HEK293 (cell line): ENCODE measurements around the gene UBE3C.

ENCODE experiments used
- CTCF ChIA-PET: fragments of 350-600 bp; formaldehyde crosslinking; extraction: SDS; loops from one replicate; lab custom pipeline; 2021; ENCODE audit warnings: antibody characterized with exemption; lab: Yijun Ruan, JAX
- POLR2A ChIA-PET: fragments of 300-600 bp; formaldehyde crosslinking; extraction: SDS; loops from one replicate; lab custom pipeline; 2020; ENCODE audit warnings: antibody characterized with exemption, inconsistent platforms; lab: Yijun Ruan, JAX
- H3K27ac ChIP-seq: fragments of 200-500 bp; sonication (Bioruptor generic); 2 replicates; pipeline ENCODE4 v1.5.1; 2014; ENCODE audit warnings: low read depth, low read length, control low read depth, inconsistent platforms; ENCODE audit errors: extremely low read depth
- H3K36me3 ChIP-seq, 2 experiments: fragments of 200-500 bp in 1 of 2; sonication (Bioruptor generic) in 1 of 2; 1 replicate in 1 of 2; 2 replicates in 1 of 2; pipeline ENCODE4 v1.5.1; 2014 to 2017; ENCODE audit warnings: inconsistent platforms in 2 of 2, low read length in 2 of 2; ENCODE audit not compliant: control insufficient read depth in 2 of 2, insufficient read depth in 1 of 2
- H3K4me1 ChIP-seq: fragments of 200-500 bp; sonication (Bioruptor generic); 2 replicates; pipeline ENCODE4 v1.5.1; 2014; ENCODE audit warnings: mild to moderate bottlenecking, low read length, inconsistent platforms; ENCODE audit not compliant: control insufficient read depth, insufficient read depth
- H3K4me3 ChIP-seq: 2 replicates; pipeline ENCODE4 v1.5.1; 2011; ENCODE audit warnings: low read depth, mild to moderate bottlenecking, control low read depth, low read length, moderate library complexity
- H3K9me3 ChIP-seq: fragments of 200-500 bp; sonication (Bioruptor generic); 2 replicates; pipeline ENCODE4 v1.5.1; 2014; ENCODE audit warnings: low read depth, low read length, inconsistent platforms; ENCODE audit not compliant: control insufficient read depth, insufficient read depth
- GLIS2 ChIP-seq: fragments of 450-650 bp; formaldehyde crosslinking; IDR thresholded peaks from 2 replicates; pipeline ENCODE4 v1.5.1; 2016; ENCODE audit warnings: missing biosample characterization, missing genetic modification characterization
- REST ChIP-seq: fragments of 450-650 bp; formaldehyde crosslinking; IDR thresholded peaks from 2 replicates; pipeline ENCODE4 v1.5.1; 2016; ENCODE audit warnings: missing biosample characterization, missing genetic modification characterization
- ZBTB11 ChIP-seq: fragments of 450-650 bp; formaldehyde crosslinking; conservative IDR thresholded peaks from 2 replicates; pipeline ENCODE4 v1.5.1; 2016; ENCODE audit warnings: low read depth, missing biosample characterization, missing genetic modification characterization
- ZBTB48 ChIP-seq: fragments of 450-650 bp; formaldehyde crosslinking; IDR thresholded peaks from 2 replicates; pipeline ENCODE4 v1.5.1; 2016; ENCODE audit warnings: missing biosample characterization, missing genetic modification characterization
- ZNF148 ChIP-seq: fragments of 450-650 bp; formaldehyde crosslinking; IDR thresholded peaks from 2 replicates; pipeline ENCODE4 v1.5.0; 2017; ENCODE audit warnings: missing biosample characterization, missing genetic modification characterization, borderline replicate concordance
- ZNF16 ChIP-seq: fragments of 450-650 bp; formaldehyde crosslinking; IDR thresholded peaks from 2 replicates; pipeline ENCODE4 v1.5.1; 2016; ENCODE audit warnings: low read depth, missing biosample characterization, missing genetic modification characterization
- ZNF274 ChIP-seq, 2 experiments: fragments of 200-500 bp in 1 of 2; fragments of 450-650 bp in 1 of 2; sonication (Bioruptor generic) in 1 of 2; formaldehyde crosslinking in 1 of 2; IDR thresholded peaks; 2 replicates each; pipeline versions ENCODE4 v1.5.1 to v1.6.1; 2014 to 2016; ENCODE audit warnings: borderline replicate concordance in 1 of 2, inconsistent platforms in 1 of 2, low read length in 1 of 2, missing biosample characterization in 1 of 2, missing genetic modification characterization in 1 of 2
- ZNF48 ChIP-seq: fragments of 450-650 bp; formaldehyde crosslinking; IDR thresholded peaks from 2 replicates; pipeline ENCODE4 v1.5.1; 2016; ENCODE audit warnings: missing biosample characterization, missing genetic modification characterization
- ZNF670 ChIP-seq: fragments of 450-650 bp; formaldehyde crosslinking; IDR thresholded peaks from 2 replicates; pipeline ENCODE4 v1.5.1; 2016; ENCODE audit warnings: missing biosample characterization, missing genetic modification characterization, low read depth
- ZSCAN30 ChIP-seq: fragments of 450-650 bp; IDR thresholded peaks from 2 replicates; pipeline ENCODE4 v1.5.1; 2018; ENCODE audit warnings: missing biosample characterization, mild to moderate bottlenecking, missing genetic modification characterization, moderate library complexity

The UBE3C gene

GRCh38 chr7:157121184-157121715, 17.5 kb upstream of the UBE3C start:
- no peak for TF ChIP-seq ZNF48 (tag by site-specific recombination)
- TF ChIP-seq ZSCAN30 (tag by site-specific recombination) = no peak
- no peak for TF ChIP-seq ZBTB11
- TF ChIP-seq ZNF16 (tag by site-specific recombination) = no peak
- no peak for TF ChIP-seq ZBTB48 (tag by site-specific recombination)
- TF ChIP-seq ZNF274 (IDR thresholded peaks at IDR 0.05; ENCODE audit: low read length) = no peak
- TF ChIP-seq ZNF274 (tag by site-specific recombination; IDR thresholded peaks at IDR 0.05; ENCODE audit: borderline replicate concordance) = no peak
- no peak for TF ChIP-seq ZNF670 (tag by site-specific recombination)
- ChIA-PET POLR2A (no interaction called here), CTCF (interaction anchor here (0.6 kb wide), 1 partner anchor 1309 kb away, joined by 3 read pairs; the partner anchor contains the start of gene SHH)

GRCh38 chr7:157122800-157123495, 15.8 kb upstream of the UBE3C start:
- Histone ChIP-seq H3K4me1 (no peaks in the 10 kb centered on the region), H3K9me3 (no peaks in the 10 kb centered on the region), H3K36me3 (no peaks in the 10 kb centered on the region), H3K4me3 (no peak overlapping the region), H3K27ac (no peak overlapping the region)
- TF ChIP-seq ZNF148 (tag by site-specific recombination) (no peak), GLIS2 (tag by site-specific recombination) (0 out of 2 replicates have a peak, but pooled peaks have one; percentile 14), REST (tag by site-specific recombination) (no peak)
- POLR2A ChIA-PET = interaction anchor here (0.6 kb wide), 1 partner anchor 238 kb away, joined by 4 read pairs; no protein-coding TSS in a partner anchor
- CTCF ChIA-PET = no interaction called here

More at GRCh38 chr7:157121184-157121715, 17.5 kb upstream of the UBE3C start:
- no peaks in the 10 kb centered on the region for H3K36me3 ChIP-seq
- H3K4me3 ChIP-seq = no peak overlapping the region
- no peak overlapping the region for H3K27ac ChIP-seq
- no peaks in the 10 kb centered on the region for H3K9me3 ChIP-seq
- no peaks in the 10 kb centered on the region for H3K4me1 ChIP-seq
